HS-27A (cell line): ENCODE results near the gene ZBTB20.

ENCODE experiments used
- DNase-seq: peaks from one replicate; pipeline ENCODE4 v3.0.0-alpha.2; 2012; ENCODE audit warnings: low read depth, missing footprints

The ZBTB20 gene

DNA sequence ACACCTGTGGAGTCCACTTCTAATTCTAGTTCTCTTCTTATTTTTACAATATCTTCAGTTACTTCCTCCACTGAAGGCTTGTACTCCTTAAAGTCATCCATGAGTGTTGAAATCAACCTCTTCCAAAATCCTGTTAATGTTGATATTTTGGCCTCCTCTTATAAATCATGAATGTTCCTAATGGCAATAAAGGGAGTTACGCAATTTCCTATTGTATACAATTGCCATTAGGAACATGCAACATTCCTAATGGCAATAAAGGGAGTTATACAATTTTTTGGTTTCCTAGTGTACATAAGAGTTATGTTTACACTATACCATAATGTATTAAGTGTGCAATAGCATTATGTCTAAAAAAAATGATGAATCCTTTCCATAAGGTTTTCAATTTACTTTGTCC lies 862.4 kb downstream of the ZBTB20 start:
- DNase-seq = no peak
